Esophagus squamous epithelium (tissue), 4 donors: Measurements from ENCODE around the gene MFSD6L.

ENCODE experiments used
- POLR2A ChIP-seq, 4 donors: fragments of 450-650 bp; IDR thresholded peaks; one replicate each; pipeline ENCODE4 v1.6.1; 2017; ENCODE audit warnings: antibody characterized with exemption in 4 of 4, mild to moderate bottlenecking in 4 of 4, moderate library complexity in 3 of 4
- TF ChIP-seq, protein P1 (sequence below), 6 experiments: fragments of 450-650 bp in 4 of 6; fragments of 200-600 bp in 2 of 6; sonication (generic) in 2 of 6; IDR thresholded peaks; one replicate each; pipeline ENCODE4 v1.5.1; 2016 to 2019; ENCODE audit warnings: antibody characterized with exemption in 6 of 6, mild to moderate bottlenecking in 4 of 6, moderate library complexity in 4 of 6

DNA sequence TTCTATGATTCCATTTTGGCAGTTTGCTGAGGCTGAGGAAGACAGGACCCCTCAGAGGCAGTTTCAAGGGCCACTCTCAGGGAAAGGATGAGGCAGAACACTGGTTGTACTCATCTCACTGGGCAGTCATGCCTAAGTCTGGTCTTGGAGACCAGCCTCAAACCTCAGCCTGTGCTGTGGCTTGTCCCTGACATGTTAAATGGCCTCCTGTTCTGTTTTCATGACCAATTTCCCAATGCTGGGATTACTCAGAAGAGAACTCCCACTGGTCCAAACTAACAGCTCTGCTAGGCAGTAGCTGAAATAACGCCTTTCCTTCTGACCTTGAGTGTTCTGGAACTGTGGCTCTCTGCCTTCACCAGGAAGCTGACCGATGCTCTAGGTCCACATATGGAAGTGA lies 32.4 kb downstream of the MFSD6L start:
- TF ChIP-seq POLR2A (IDR thresholded peaks at IDR 0.05), result no peak
- TF ChIP-seq, protein P1, sequence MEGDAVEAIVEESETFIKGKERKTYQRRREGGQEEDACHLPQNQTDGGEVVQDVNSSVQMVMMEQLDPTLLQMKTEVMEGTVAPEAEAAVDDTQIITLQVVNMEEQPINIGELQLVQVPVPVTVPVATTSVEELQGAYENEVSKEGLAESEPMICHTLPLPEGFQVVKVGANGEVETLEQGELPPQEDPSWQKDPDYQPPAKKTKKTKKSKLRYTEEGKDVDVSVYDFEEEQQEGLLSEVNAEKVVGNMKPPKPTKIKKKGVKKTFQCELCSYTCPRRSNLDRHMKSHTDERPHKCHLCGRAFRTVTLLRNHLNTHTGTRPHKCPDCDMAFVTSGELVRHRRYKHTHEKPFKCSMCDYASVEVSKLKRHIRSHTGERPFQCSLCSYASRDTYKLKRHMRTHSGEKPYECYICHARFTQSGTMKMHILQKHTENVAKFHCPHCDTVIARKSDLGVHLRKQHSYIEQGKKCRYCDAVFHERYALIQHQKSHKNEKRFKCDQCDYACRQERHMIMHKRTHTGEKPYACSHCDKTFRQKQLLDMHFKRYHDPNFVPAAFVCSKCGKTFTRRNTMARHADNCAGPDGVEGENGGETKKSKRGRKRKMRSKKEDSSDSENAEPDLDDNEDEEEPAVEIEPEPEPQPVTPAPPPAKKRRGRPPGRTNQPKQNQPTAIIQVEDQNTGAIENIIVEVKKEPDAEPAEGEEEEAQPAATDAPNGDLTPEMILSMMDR (IDR thresholded peaks at IDR 0.05), result no peak
